Measurements from ENCODE around the gene CCDC7. TPM values are rescaled to one million over a fixed set of nuclear protein-coding genes. Genes with fewer than 3 reads are reported as not detected.

CCDC7 gene
- total and polyA plus RNA-seq, 2 experiments from 2014 or later, result 0.83 to 1.6 TPM

GRCh38 chr10:32413513-32413912 lies 32.4 kb upstream of the CCDC7 start:
- H3K9me2 ChIP-seq (ENCODE audit: insufficient read depth), result no peaks in the 10 kb centered on the region
- Mint-ChIP-seq H3K36me3 (ENCODE audit: low read depth) (no peaks in the 10 kb centered on the region), H3K4me1 (no peaks in the 10 kb centered on the region), H3K4me3 (no peak overlapping the region), H3K27me3 (ENCODE audit: insufficient read depth, low read depth, poor library complexity) (no peaks in the 10 kb centered on the region), H3K27ac (no peak overlapping the region), H3K9me3 (no peaks in the 10 kb centered on the region)
- H3K4me1 ChIP-seq (ENCODE audit: insufficient read depth), result no peaks in the 10 kb centered on the region
- no peaks in the 10 kb centered on the region for H3F3A ChIP-seq (replicated peaks; ENCODE audit: low read depth)
- DNase-seq (ENCODE audit: low spot score), result no peak
- H4K20me1 ChIP-seq (replicated peaks; ENCODE audit: insufficient read depth), result no peaks in the 10 kb centered on the region
- no peak overlapping the region for H3K4me3 ChIP-seq
- H3K79me2 ChIP-seq (replicated peaks; ENCODE audit: insufficient read depth), result no peaks in the 10 kb centered on the region
- H3K4me2 ChIP-seq, result no peak overlapping the region
- no peak for ATAC-seq
- H3K27ac ChIP-seq (ENCODE audit: low read depth), result no peak overlapping the region
- H3K36me3 ChIP-seq (ENCODE audit: insufficient read depth), result no peaks in the 10 kb centered on the region
- TF ChIP-seq POLR2AphosphoS5 (IDR thresholded peaks at IDR 0.05; ENCODE audit: low read depth) (no peak), ZNF331 (CRISPR knock-in tag; IDR thresholded peaks at IDR 0.05; ENCODE audit: low read depth) (no peak), JUNB (IDR thresholded peaks at IDR 0.05; ENCODE audit: unreplicated experiment) (no peak), ZNF114 (CRISPR knock-in tag; IDR thresholded peaks at IDR 0.05) (no peak), STAT1 (IDR thresholded peaks at IDR 0.05; ENCODE audit: unreplicated experiment) (no peak), NANOG (IDR thresholded peaks at IDR 0.05; ENCODE audit: borderline replicate concordance) (no peak), EZH2phosphoT487 (IDR thresholded peaks at IDR 0.05; ENCODE audit: unreplicated experiment) (no peak), EZH2 (IDR thresholded peaks at IDR 0.05; ENCODE audit: low read depth, unreplicated experiment) (no peak), CREB1 (CRISPR knock-in tag; IDR thresholded peaks at IDR 0.05; ENCODE audit: low read depth) (no peak)
- TF ChIP-seq, protein P1, sequence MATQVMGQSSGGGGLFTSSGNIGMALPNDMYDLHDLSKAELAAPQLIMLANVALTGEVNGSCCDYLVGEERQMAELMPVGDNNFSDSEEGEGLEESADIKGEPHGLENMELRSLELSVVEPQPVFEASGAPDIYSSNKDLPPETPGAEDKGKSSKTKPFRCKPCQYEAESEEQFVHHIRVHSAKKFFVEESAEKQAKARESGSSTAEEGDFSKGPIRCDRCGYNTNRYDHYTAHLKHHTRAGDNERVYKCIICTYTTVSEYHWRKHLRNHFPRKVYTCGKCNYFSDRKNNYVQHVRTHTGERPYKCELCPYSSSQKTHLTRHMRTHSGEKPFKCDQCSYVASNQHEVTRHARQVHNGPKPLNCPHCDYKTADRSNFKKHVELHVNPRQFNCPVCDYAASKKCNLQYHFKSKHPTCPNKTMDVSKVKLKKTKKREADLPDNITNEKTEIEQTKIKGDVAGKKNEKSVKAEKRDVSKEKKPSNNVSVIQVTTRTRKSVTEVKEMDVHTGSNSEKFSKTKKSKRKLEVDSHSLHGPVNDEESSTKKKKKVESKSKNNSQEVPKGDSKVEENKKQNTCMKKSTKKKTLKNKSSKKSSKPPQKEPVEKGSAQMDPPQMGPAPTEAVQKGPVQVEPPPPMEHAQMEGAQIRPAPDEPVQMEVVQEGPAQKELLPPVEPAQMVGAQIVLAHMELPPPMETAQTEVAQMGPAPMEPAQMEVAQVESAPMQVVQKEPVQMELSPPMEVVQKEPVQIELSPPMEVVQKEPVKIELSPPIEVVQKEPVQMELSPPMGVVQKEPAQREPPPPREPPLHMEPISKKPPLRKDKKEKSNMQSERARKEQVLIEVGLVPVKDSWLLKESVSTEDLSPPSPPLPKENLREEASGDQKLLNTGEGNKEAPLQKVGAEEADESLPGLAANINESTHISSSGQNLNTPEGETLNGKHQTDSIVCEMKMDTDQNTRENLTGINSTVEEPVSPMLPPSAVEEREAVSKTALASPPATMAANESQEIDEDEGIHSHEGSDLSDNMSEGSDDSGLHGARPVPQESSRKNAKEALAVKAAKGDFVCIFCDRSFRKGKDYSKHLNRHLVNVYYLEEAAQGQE (IDR thresholded peaks at IDR 0.05; ENCODE audit: unreplicated experiment), result no peak
- TF ChIP-seq, protein P2, sequence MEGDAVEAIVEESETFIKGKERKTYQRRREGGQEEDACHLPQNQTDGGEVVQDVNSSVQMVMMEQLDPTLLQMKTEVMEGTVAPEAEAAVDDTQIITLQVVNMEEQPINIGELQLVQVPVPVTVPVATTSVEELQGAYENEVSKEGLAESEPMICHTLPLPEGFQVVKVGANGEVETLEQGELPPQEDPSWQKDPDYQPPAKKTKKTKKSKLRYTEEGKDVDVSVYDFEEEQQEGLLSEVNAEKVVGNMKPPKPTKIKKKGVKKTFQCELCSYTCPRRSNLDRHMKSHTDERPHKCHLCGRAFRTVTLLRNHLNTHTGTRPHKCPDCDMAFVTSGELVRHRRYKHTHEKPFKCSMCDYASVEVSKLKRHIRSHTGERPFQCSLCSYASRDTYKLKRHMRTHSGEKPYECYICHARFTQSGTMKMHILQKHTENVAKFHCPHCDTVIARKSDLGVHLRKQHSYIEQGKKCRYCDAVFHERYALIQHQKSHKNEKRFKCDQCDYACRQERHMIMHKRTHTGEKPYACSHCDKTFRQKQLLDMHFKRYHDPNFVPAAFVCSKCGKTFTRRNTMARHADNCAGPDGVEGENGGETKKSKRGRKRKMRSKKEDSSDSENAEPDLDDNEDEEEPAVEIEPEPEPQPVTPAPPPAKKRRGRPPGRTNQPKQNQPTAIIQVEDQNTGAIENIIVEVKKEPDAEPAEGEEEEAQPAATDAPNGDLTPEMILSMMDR (conservative IDR thresholded peaks at IDR 0.05; ENCODE audit: low read depth in 2 of 2), result no peak
- TF ChIP-seq, protein P3, sequence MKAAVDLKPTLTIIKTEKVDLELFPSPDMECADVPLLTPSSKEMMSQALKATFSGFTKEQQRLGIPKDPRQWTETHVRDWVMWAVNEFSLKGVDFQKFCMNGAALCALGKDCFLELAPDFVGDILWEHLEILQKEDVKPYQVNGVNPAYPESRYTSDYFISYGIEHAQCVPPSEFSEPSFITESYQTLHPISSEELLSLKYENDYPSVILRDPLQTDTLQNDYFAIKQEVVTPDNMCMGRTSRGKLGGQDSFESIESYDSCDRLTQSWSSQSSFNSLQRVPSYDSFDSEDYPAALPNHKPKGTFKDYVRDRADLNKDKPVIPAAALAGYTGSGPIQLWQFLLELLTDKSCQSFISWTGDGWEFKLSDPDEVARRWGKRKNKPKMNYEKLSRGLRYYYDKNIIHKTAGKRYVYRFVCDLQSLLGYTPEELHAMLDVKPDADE (IDR thresholded peaks at IDR 0.05), result no peak
- H3K27me3 ChIP-seq (ENCODE audit: insufficient read depth), result no peaks in the 10 kb centered on the region
- no peak overlapping the region for H2AFZ ChIP-seq

Data from GM23338 (cell line).